Neuronal stem cell (in vitro differentiated cells): Measurements from ENCODE around the gene IPCEF1.

Experiments used
- DNase-seq: peaks from one replicate; pipeline ENCODE4 v3.0.0-alpha.2; 2013; ENCODE audit warnings: low spot score
- H2AFZ ChIP-seq: one replicate; pipeline ENCODE4 v1.6.1; 2013; ENCODE audit warnings: mild to moderate bottlenecking, low read length, inconsistent platforms
- H2AK5ac ChIP-seq: 2 replicates; pipeline ENCODE4 v1.6.1; 2013; ENCODE audit warnings: low read depth, mild to moderate bottlenecking, inconsistent platforms, low read length, moderate library complexity, mixed read lengths
- H2BK120ac ChIP-seq: 2 replicates; pipeline ENCODE4 v1.6.1; 2013; ENCODE audit warnings: low read depth, mild to moderate bottlenecking, inconsistent platforms, low read length, moderate library complexity, mixed read lengths
- H2BK12ac ChIP-seq: one replicate; pipeline ENCODE4 v1.6.1; 2013; ENCODE audit warnings: low read length, inconsistent platforms
- H2BK15ac ChIP-seq: 2 replicates; pipeline ENCODE4 v1.6.1; 2013; ENCODE audit warnings: mild to moderate bottlenecking, low read length, inconsistent platforms, mixed read lengths
- H2BK5ac ChIP-seq: one replicate; pipeline ENCODE4 v1.6.1; 2013; ENCODE audit warnings: inconsistent platforms, mild to moderate bottlenecking, low read length, moderate library complexity
- H3K14ac ChIP-seq: one replicate; pipeline ENCODE4 v1.6.1; 2013; ENCODE audit warnings: low read length, inconsistent platforms
- H3K18ac ChIP-seq: 2 replicates; pipeline ENCODE4 v1.6.1; 2013; ENCODE audit warnings: low read length, inconsistent platforms
- H3K23ac ChIP-seq: 2 replicates; pipeline ENCODE4 v1.6.1; 2013; ENCODE audit warnings: low read depth, mild to moderate bottlenecking, mixed read lengths, low read length, inconsistent platforms; ENCODE audit not compliant: poor library complexity
- H3K27ac ChIP-seq: replicated peaks from 3 replicates; pipeline ENCODE4 v1.5.1; 2013; ENCODE audit warnings: low read length, inconsistent platforms
- H3K27me3 ChIP-seq, 3 experiments: 2 replicates each; pipeline ENCODE4 v1.6.1; 2013; ENCODE audit warnings: low read length in 3 of 3, mild to moderate bottlenecking in 2 of 3, inconsistent platforms in 1 of 3, low read depth in 1 of 3, mixed read lengths in 1 of 3, moderate library complexity in 1 of 3; ENCODE audit not compliant: control insufficient read depth in 3 of 3, insufficient read depth in 3 of 3
- H3K36me3 ChIP-seq, 2 donors: replicated peaks in 1 of 2; 2 replicates each; pipeline ENCODE4 v1.6.1; 2013; ENCODE audit warnings: low read length in 2 of 2; ENCODE audit not compliant: control insufficient read depth in 2 of 2, insufficient read depth in 2 of 2
- H3K4ac ChIP-seq: 2 replicates; pipeline ENCODE4 v1.6.1; 2013; ENCODE audit warnings: inconsistent platforms, mild to moderate bottlenecking, low read length, moderate library complexity
- H3K4me1 ChIP-seq, 2 donors: 1 replicate in 1 of 2; 2 replicates in 1 of 2; pipeline ENCODE4 v1.6.1; 2013; ENCODE audit warnings: low read length in 2 of 2, low read depth in 1 of 2; ENCODE audit not compliant: control insufficient read depth in 2 of 2, insufficient read depth in 1 of 2
- H3K4me2 ChIP-seq: one replicate; pipeline ENCODE4 v1.6.1; 2013; ENCODE audit warnings: mild to moderate bottlenecking, low read length, inconsistent platforms; ENCODE audit not compliant: insufficient read depth, poor library complexity, severe bottlenecking
- H3K4me3 ChIP-seq, 2 donors: 2 replicates each; pipeline ENCODE4 v1.5.1; 2013; ENCODE audit warnings: low read length in 2 of 2, mild to moderate bottlenecking in 2 of 2, inconsistent platforms in 1 of 2, moderate library complexity in 1 of 2
- H3K79me1 ChIP-seq: one replicate; pipeline ENCODE4 v1.6.1; 2013; ENCODE audit warnings: low read depth, mild to moderate bottlenecking, inconsistent platforms, low read length, moderate library complexity
- H3K9ac ChIP-seq: one replicate; pipeline ENCODE4 v1.6.1; 2013; ENCODE audit warnings: mild to moderate bottlenecking, low read depth, low read length, inconsistent platforms; ENCODE audit not compliant: poor library complexity
- H3K9me3 ChIP-seq, 2 donors: replicated peaks in 1 of 2; 2 replicates each; pipeline versions ENCODE3 to v1.6.1; 2013; ENCODE audit warnings: low read length in 2 of 2, mild to moderate bottlenecking in 2 of 2, inconsistent platforms in 1 of 2, low read depth in 1 of 2, mixed read lengths in 1 of 2, moderate library complexity in 1 of 2; ENCODE audit not compliant: control insufficient read depth in 2 of 2, insufficient read depth in 1 of 2
- H4K8ac ChIP-seq: one replicate; pipeline ENCODE4 v1.6.1; 2013; ENCODE audit warnings: low read depth, mild to moderate bottlenecking, inconsistent platforms, low read length, moderate library complexity
- H4K91ac ChIP-seq: one replicate; pipeline ENCODE4 v1.6.1; 2013; ENCODE audit warnings: low read length, low read depth, mild to moderate bottlenecking, inconsistent platforms; ENCODE audit not compliant: poor library complexity
- WGBS, 2 donors: extraction: QIAGEN DNeasy Blood & Tissue Kit; methylation state at CpG; one replicate each; pipeline ENCODE4 v1.1.7; 2013; ENCODE audit warnings: missing lambda C conversion rate in 2 of 2, mixed read lengths in 1 of 2; ENCODE audit not compliant: insufficient read length in 2 of 2, insufficient replicate concordance in 1 of 2; ENCODE audit errors: extremely low coverage in 2 of 2; 5-methylcytosine and 5-hydroxymethylcytosine counted together

IPCEF1 gene

GRCh38 chr6:154377726-154378125, 21.1 kb upstream of the IPCEF1 start:
- Histone ChIP-seq H2BK12ac (no peak overlapping the region), H3K4ac (no peak overlapping the region), H3K23ac (no peak overlapping the region), H3K36me3 (no peaks in the 10 kb centered on the region), H3K14ac (no peak overlapping the region), H3K4me1 (no peaks in the 10 kb centered on the region), H3K4me3 (no peak overlapping the region), H2BK120ac (no peak overlapping the region), H2BK15ac (no peak overlapping the region), H2BK5ac (no peak overlapping the region), H4K8ac (no peak overlapping the region), H3K4me2 (no peak overlapping the region), H3K27me3 (no peaks in the 10 kb centered on the region), H2AK5ac (no peak overlapping the region), H3K18ac (no peak overlapping the region), H2AFZ (no peak overlapping the region), H3K79me1 (no peaks in the 10 kb centered on the region), H3K9me3 (no peaks in the 10 kb centered on the region), H3K9ac (no peak overlapping the region), H4K91ac (no peak overlapping the region), H3K27ac (no peak overlapping the region)
- WGBS, 2 donors = no CpG with 5 or more reads among the region's 4 CpGs
- no peak for DNase-seq

- Histone ChIP-seq H3K14ac (no peak overlapping the region), H3K4me1 (no peaks in the 10 kb centered on the region), H3K9me3 (no peaks in the 10 kb centered on the region), H3K9ac (no peak overlapping the region), H4K8ac (no peak overlapping the region), H3K4me3 (no peak overlapping the region), H3K18ac (no peak overlapping the region), H3K27ac (no peak overlapping the region), H2BK120ac (no peak overlapping the region), H2BK15ac (no peak overlapping the region), H3K4ac (no peak overlapping the region), H2BK12ac (no peak overlapping the region), H4K91ac (no peak overlapping the region), H2AFZ (no peak overlapping the region), H2BK5ac (no peak overlapping the region), H3K79me1 (no peaks in the 10 kb centered on the region), H3K27me3 (no peaks in the 10 kb centered on the region), H3K36me3 (no peaks in the 10 kb centered on the region), H3K23ac (no peak overlapping the region), H3K4me2 (no peak overlapping the region), H2AK5ac (no peak overlapping the region)
- no CpG with 5 or more reads among the region's 2 CpGs for WGBS, 2 donors
- DNase-seq = no peak
Observed at GRCh38 chr6:154373971-154374370, 17.4 kb upstream of the IPCEF1 start.

- Histone ChIP-seq H3K23ac (no peak overlapping the region), H3K36me3 (no peaks in the 10 kb centered on the region), H2BK5ac (no peak overlapping the region), H3K27me3 (no peaks in the 10 kb centered on the region), H2AFZ (no peak overlapping the region), H3K9ac (no peak overlapping the region), H4K91ac (no peak overlapping the region), H3K27ac (no peak overlapping the region), H2BK120ac (no peak overlapping the region), H2BK12ac (no peak overlapping the region), H4K8ac (no peak overlapping the region), H3K4me1 (no peaks in the 10 kb centered on the region), H2AK5ac (no peak overlapping the region), H3K4me3 (no peak overlapping the region), H2BK15ac (no peak overlapping the region), H3K9me3 (no peaks in the 10 kb centered on the region), H3K14ac (no peak overlapping the region), H3K4me2 (no peak overlapping the region), H3K18ac (no peak overlapping the region), H3K79me1 (no peaks in the 10 kb centered on the region), H3K4ac (no peak overlapping the region)
- no CpG with 5 or more reads among the region's 4 CpGs for WGBS, 2 donors
- DNase-seq = no peak
Observed at GRCh38 chr6:154371281-154371680, 14.7 kb upstream of the IPCEF1 start.

GRCh38 chr6:154370545-154370944, 13.9 kb upstream of the IPCEF1 start:
- Histone ChIP-seq H3K4me3 (no peak overlapping the region), H3K27me3 (no peaks in the 10 kb centered on the region), H3K4me1 (no peaks in the 10 kb centered on the region), H3K4me2 (no peak overlapping the region), H2AK5ac (no peak overlapping the region), H4K8ac (no peak overlapping the region), H3K9ac (no peak overlapping the region), H4K91ac (no peak overlapping the region), H2BK120ac (no peak overlapping the region), H3K4ac (no peak overlapping the region), H2BK12ac (no peak overlapping the region), H3K18ac (no peak overlapping the region), H3K23ac (no peak overlapping the region), H3K79me1 (no peaks in the 10 kb centered on the region), H2BK5ac (no peak overlapping the region), H2BK15ac (no peak overlapping the region), H3K9me3 (no peaks in the 10 kb centered on the region), H3K36me3 (no peaks in the 10 kb centered on the region), H3K14ac (no peak overlapping the region), H3K27ac (no peak overlapping the region), H2AFZ (no peak overlapping the region)
- no CpG with 5 or more reads among the region's 4 CpGs for WGBS, 2 donors
- DNase-seq = no peak
